ENCODE measurements around the gene FAHD2A. TPM values are rescaled to one million over a fixed set of nuclear protein-coding genes. Genes with fewer than 3 reads are reported as not detected.

Gene FAHD2A
- total RNA-seq (ENCODE audit: low replicate concordance) = 22.7 and 31.6 TPM in 2 replicates

DNA sequence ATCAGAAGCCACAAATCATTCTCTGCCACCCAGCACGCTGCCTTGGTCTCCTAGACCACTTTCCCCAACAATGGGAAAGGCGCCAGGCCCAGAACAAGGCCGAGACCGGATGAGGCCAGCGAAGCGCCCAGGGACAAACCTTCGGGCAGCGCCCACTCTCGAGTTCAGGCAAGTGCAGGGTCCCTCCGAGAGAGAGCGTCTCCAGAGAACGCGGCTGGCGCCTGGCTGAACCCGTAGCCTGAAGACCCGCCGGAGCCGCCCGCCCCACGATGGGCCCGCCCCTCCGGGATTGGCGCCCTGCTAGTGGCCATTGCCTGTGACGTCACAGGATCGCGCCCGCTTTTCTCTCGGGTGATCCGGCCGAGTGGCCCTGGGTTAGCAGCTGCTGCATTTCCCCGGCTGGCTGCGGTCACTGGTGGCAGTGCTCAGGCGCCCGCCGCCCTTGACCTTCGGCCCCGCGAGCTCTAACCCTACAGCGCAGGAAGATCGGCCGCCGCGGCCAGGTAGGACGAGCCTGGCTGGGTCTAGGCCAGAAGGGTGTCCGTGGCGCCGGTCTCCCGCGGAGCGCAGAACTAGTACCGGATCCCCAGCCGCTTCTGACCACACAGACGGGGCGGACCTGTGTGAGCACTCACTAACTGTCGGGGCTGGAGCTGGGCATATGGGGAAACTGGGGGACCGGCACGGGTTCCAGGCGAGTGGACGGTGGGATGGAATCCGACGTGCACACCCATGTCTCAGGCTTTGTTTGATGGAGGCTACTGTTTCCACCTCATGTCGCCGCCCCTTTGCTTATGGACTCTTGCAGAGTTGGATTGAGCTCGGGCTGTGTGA lies at the start of gene FAHD2A:
Gene FAHD2A, plus strand, starts transcription at position 339 of the 834 bp plus-strand sequence. CDS start 2,851 bp downstream, outside the sequence.

Other genes with a start within 250 kb of the FAHD2A start
- gene ZNF514, start 242.9 kb upstream of the FAHD2A start, total RNA-seq (ENCODE audit: low replicate concordance) = 7.9 and 9.1 TPM in 2 replicates
- 7.6 and 7.9 TPM in 2 replicates for gene ZNF2, start 236.9 kb upstream of the FAHD2A start, total RNA-seq (ENCODE audit: low replicate concordance)
- 2.3 and 4.7 TPM in 2 replicates for gene ZNF892, start 195.2 kb upstream of the FAHD2A start, total RNA-seq (ENCODE audit: low replicate concordance)
- 0.15 and 1.4 TPM in 2 replicates for gene PROM2, start 128.3 kb upstream of the FAHD2A start, total RNA-seq (ENCODE audit: low replicate concordance)
- gene KCNIP3, start 105.4 kb upstream of the FAHD2A start, total RNA-seq (ENCODE audit: low replicate concordance) = 0.53 and 2.9 TPM in 2 replicates
- not detected in 2 replicates for gene TRIM43B, start 82.0 kb downstream of the FAHD2A start, total RNA-seq (ENCODE audit: low replicate concordance)
- gene TRIM43, start 189.3 kb downstream of the FAHD2A start, total RNA-seq (ENCODE audit: low replicate concordance) = not detected in 2 replicates